HepG2 (cell line): ENCODE measurements around the gene HSD17B8.

Source experiments
- BRCA1 ChIP-seq: sonication (generic); formaldehyde crosslinking; IDR thresholded peaks from 2 replicates; pipeline ENCODE4 v1.4.0; 2020; ENCODE audit warnings: missing genetic modification reagents
- E2F1 ChIP-seq: sonication (generic); formaldehyde crosslinking; IDR thresholded peaks from 2 replicates; pipeline ENCODE4 v1.5.0; 2020; ENCODE audit warnings: missing genetic modification reagents
- EZH2 ChIP-seq: conservative IDR thresholded peaks from 2 replicates; pipeline ENCODE4 v1.6.1; 2012; ENCODE audit warnings: mild to moderate bottlenecking, low read depth, low read length, moderate library complexity
- IKZF4 ChIP-seq: sonication (generic); formaldehyde crosslinking; IDR thresholded peaks from 2 replicates; pipeline ENCODE4 v1.5.1; 2020; ENCODE audit warnings: borderline replicate concordance, mild to moderate bottlenecking, low read depth, missing genetic modification reagents; ENCODE audit errors: not compliant biosample characterization
- JUN ChIP-seq: sonication (generic); formaldehyde crosslinking; IDR thresholded peaks from 2 replicates; pipeline ENCODE4 v1.4.0; 2020; ENCODE audit warnings: mild to moderate bottlenecking, missing genetic modification reagents
- SKI ChIP-seq: fragments of 450-650 bp; IDR thresholded peaks from one replicate; pipeline ENCODE4 v1.6.1; 2018; ENCODE audit warnings: mild to moderate bottlenecking; ENCODE audit not compliant: partially characterized antibody
- TAF1 ChIP-seq: sonication (generic); formaldehyde crosslinking; IDR thresholded peaks from 2 replicates; pipeline ENCODE4 v1.4.0; 2020; ENCODE audit warnings: missing genetic modification reagents
- TBL1XR1 ChIP-seq: fragments of 150-350 bp; IDR thresholded peaks from 2 replicates; pipeline ENCODE4 v1.6.1; 2014; ENCODE audit warnings: borderline replicate concordance, low read length; ENCODE audit not compliant: partially characterized antibody
- ZBTB44 ChIP-seq: sonication (generic); formaldehyde crosslinking; IDR thresholded peaks from 2 replicates; pipeline ENCODE4 v1.4.0; 2020; ENCODE audit warnings: missing genetic modification reagents
- ZFX ChIP-seq: sonication (generic); formaldehyde crosslinking; IDR thresholded peaks from 2 replicates; pipeline ENCODE4 v1.4.0; 2020; ENCODE audit warnings: mild to moderate bottlenecking, low read depth, missing genetic modification reagents, moderate library complexity
- ZFYVE20 ChIP-seq: sonication (generic); formaldehyde crosslinking; IDR thresholded peaks from 2 replicates; pipeline ENCODE4 v1.8.0; 2023; ENCODE audit warnings: low read depth, mild to moderate bottlenecking, moderate library complexity, missing genetic modification reagents, borderline replicate concordance
- ZNF605 ChIP-seq: sonication (generic); formaldehyde crosslinking; IDR thresholded peaks from 2 replicates; pipeline ENCODE4 v1.8.0; 2022; ENCODE audit warnings: mild to moderate bottlenecking, missing genetic modification reagents
- TF ChIP-seq, protein P1 (sequence below): sonication (generic); formaldehyde crosslinking; IDR thresholded peaks from 2 replicates; pipeline ENCODE4 v1.5.0; 2020; ENCODE audit warnings: mild to moderate bottlenecking, missing genetic modification reagents, moderate library complexity

GRCh38 chr6:33192671-33193602, 11.5 kb upstream of the HSD17B8 start:
- no peak for TF ChIP-seq JUN (CRISPR knock-in tag)
- no peak for TF ChIP-seq EZH2
- TF ChIP-seq ZFX (CRISPR knock-in tag) = no peak
- TF ChIP-seq, protein P1, sequence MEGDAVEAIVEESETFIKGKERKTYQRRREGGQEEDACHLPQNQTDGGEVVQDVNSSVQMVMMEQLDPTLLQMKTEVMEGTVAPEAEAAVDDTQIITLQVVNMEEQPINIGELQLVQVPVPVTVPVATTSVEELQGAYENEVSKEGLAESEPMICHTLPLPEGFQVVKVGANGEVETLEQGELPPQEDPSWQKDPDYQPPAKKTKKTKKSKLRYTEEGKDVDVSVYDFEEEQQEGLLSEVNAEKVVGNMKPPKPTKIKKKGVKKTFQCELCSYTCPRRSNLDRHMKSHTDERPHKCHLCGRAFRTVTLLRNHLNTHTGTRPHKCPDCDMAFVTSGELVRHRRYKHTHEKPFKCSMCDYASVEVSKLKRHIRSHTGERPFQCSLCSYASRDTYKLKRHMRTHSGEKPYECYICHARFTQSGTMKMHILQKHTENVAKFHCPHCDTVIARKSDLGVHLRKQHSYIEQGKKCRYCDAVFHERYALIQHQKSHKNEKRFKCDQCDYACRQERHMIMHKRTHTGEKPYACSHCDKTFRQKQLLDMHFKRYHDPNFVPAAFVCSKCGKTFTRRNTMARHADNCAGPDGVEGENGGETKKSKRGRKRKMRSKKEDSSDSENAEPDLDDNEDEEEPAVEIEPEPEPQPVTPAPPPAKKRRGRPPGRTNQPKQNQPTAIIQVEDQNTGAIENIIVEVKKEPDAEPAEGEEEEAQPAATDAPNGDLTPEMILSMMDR = no peak
- no peak for TF ChIP-seq ZFYVE20 (CRISPR knock-in tag)
- TF ChIP-seq ZNF605 (CRISPR knock-in tag) = no peak
- no peak for TF ChIP-seq SKI
- no peak for TF ChIP-seq TAF1 (CRISPR knock-in tag)
- TF ChIP-seq E2F1 (CRISPR knock-in tag) = no peak
- TF ChIP-seq TBL1XR1 = no peak
- no peak for TF ChIP-seq BRCA1 (CRISPR knock-in tag)
- no peak for TF ChIP-seq ZBTB44 (CRISPR knock-in tag)
- no peak for TF ChIP-seq IKZF4
